ENCODE results near the gene CTXN1.

CTXN1 gene

DNA sequence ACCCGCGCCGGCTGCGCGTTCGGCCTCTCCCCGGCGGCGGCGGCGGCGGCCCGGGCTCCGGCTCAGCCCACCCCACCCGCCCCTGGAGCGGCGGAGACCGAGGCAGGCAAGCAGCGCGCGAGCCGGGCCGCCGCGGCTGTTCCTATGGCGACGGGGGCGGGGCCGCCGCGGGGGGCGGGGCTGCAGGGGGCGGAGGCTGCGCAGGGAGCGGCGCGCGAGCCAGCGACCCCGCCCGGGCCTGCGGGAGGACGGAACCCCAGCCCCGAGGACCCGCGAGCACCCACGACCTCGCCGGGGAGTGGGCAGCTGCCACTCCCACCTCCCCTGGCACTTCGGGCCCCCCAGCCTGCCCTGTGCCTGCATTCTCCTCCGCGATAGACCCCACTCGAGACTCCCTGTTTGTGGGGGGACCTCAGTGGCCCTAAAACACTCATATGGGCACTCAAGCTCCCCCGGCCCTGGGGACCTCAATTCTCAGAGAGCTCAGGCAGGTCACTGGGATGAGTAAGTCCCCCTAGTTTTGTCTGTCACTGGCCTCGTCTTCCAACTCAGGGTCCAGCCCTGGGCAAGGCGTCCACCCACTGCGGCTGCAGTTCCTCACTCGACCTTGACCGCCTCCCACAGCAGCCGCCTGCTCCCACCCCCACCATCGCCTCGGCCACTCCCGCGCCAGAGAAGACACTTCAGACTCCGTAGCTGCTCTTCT lies at the start of gene CTXN1:
TSS of gene CTXN1 (minus strand) at position 115 of the 706 bp plus-strand sequence. CDS start 597 bp downstream, outside the sequence.
- Histone ChIP-seq H3K9ac (ENCODE audit: low read length) (peak within 1 kb of the TSS; percentile 24; the same call in 1 of the 2 replicates), H3K4me3 (ENCODE audit: insufficient read depth, low read length, poor library complexity, severe bottlenecking) (peak within 1 kb of the TSS; percentile 38), H3K4me2 (ENCODE audit: low read depth, low read length, poor library complexity, severe bottlenecking) (peak within 1 kb of the TSS; percentile 54), H2AFZ (ENCODE audit: low read depth, low read length, severe bottlenecking) (peak within 1 kb of the TSS; percentile 19), H4K20me1 (ENCODE audit: low read depth, low read length) (no peaks in the 10 kb centered on the region), H3K27ac (ENCODE audit: low read depth, low read length) (no peak within 1 kb of the TSS), H3F3A (ENCODE audit: insufficient read depth) (peaks cover 5% of the 10 kb centered on the region; the same call in 1 of the 2 replicates), H3K27me3 (ENCODE audit: low read length) (no peaks in the 10 kb centered on the region), H3K9me3 (ENCODE audit: insufficient read depth, low read length) (no peaks in the 10 kb centered on the region), H3K79me2 (ENCODE audit: insufficient read depth, low read length) (no peaks in the 10 kb centered on the region), H3K36me3 (ENCODE audit: low read length) (no peaks in the 10 kb centered on the region), H3K9me2 (replicated peaks; ENCODE audit: insufficient read depth, low read length) (no peaks in the 10 kb centered on the region)
- TF ChIP-seq EZH2phosphoT487 (conservative IDR thresholded peaks at IDR 0.05; ENCODE audit: low read length) = no peak
- no peak for TF ChIP-seq CTCF (IDR thresholded peaks at IDR 0.05; ENCODE audit: insufficient read depth, low read length, poor library complexity, severe bottlenecking)

- no peaks in the 10 kb centered on the region for H3K36me3 ChIP-seq (ENCODE audit: low read length)
- no peak overlapping the region for H2AFZ ChIP-seq (ENCODE audit: low read depth, low read length, severe bottlenecking)
Observed at GRCh38 chr19:7975037-7975436, 49.1 kb upstream of the CTXN1 start.

DNA sequence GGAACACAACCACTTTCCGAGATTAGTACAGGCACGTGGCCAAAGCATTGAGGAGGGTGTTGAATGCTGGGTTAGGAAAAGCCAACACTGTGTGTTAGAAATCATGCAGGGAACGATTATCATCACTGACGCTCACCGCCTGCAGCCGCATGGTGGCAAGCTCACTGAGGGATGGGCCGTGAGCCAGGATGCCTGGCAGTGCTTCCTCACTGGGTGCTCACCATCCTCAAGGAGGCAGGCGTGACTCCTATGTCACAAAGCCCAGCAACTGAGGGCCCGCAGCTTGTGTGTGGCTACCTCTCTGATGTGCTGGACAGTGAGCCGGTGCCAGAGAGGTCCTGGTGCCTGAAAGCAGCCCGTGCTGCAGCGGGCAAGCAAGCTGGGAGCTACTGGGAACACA lies 47.9 kb upstream of the CTXN1 start:
- Histone ChIP-seq H3K4me2 (ENCODE audit: low read depth, low read length, poor library complexity, severe bottlenecking) (no peak overlapping the region), H2AFZ (ENCODE audit: low read depth, low read length, severe bottlenecking) (no peak overlapping the region), H3K79me2 (ENCODE audit: insufficient read depth, low read length) (no peaks in the 10 kb centered on the region), H3K27ac (ENCODE audit: low read depth, low read length) (no peak overlapping the region), H3K36me3 (ENCODE audit: low read length) (no peaks in the 10 kb centered on the region), H3K27me3 (ENCODE audit: low read length) (no peaks in the 10 kb centered on the region), H3F3A (ENCODE audit: insufficient read depth) (no peaks in the 10 kb centered on the region), H4K20me1 (ENCODE audit: low read depth, low read length) (no peaks in the 10 kb centered on the region), H3K9me2 (replicated peaks; ENCODE audit: insufficient read depth, low read length) (no peaks in the 10 kb centered on the region), H3K4me3 (ENCODE audit: insufficient read depth, low read length, poor library complexity, severe bottlenecking) (no peak overlapping the region), H3K9ac (ENCODE audit: low read length) (no peak overlapping the region), H3K9me3 (ENCODE audit: insufficient read depth, low read length) (no peaks in the 10 kb centered on the region)
- TF ChIP-seq EZH2phosphoT487 (conservative IDR thresholded peaks at IDR 0.05; ENCODE audit: low read length) (no peak), CTCF (IDR thresholded peaks at IDR 0.05; ENCODE audit: insufficient read depth, low read length, poor library complexity, severe bottlenecking) (no peak)

More at GRCh38 chr19:7975037-7975436, 49.1 kb upstream of the CTXN1 start:
- H3K4me3 ChIP-seq (ENCODE audit: insufficient read depth, low read length, poor library complexity, severe bottlenecking) = no peak overlapping the region
- H3K9me2 ChIP-seq (replicated peaks; ENCODE audit: insufficient read depth, low read length) = no peaks in the 10 kb centered on the region
- H4K20me1 ChIP-seq (ENCODE audit: low read depth, low read length) = no peaks in the 10 kb centered on the region
- H3K79me2 ChIP-seq (ENCODE audit: insufficient read depth, low read length) = no peaks in the 10 kb centered on the region
- no peaks in the 10 kb centered on the region for H3K27me3 ChIP-seq (ENCODE audit: low read length)
- TF ChIP-seq CTCF (IDR thresholded peaks at IDR 0.05; ENCODE audit: insufficient read depth, low read length, poor library complexity, severe bottlenecking) (no peak), EZH2phosphoT487 (conservative IDR thresholded peaks at IDR 0.05; ENCODE audit: low read length) (no peak)
- H3F3A ChIP-seq (ENCODE audit: insufficient read depth) = no peaks in the 10 kb centered on the region
- no peak overlapping the region for H3K27ac ChIP-seq (ENCODE audit: low read depth, low read length)
- no peak overlapping the region for H3K4me2 ChIP-seq (ENCODE audit: low read depth, low read length, poor library complexity, severe bottlenecking)
- no peaks in the 10 kb centered on the region for H3K9me3 ChIP-seq (ENCODE audit: insufficient read depth, low read length)
- H3K9ac ChIP-seq (ENCODE audit: low read length) = no peak overlapping the region
